SK-N-MC (cell line): ENCODE data around the gene CSF2RB.

Source experiments
- EZH2 ChIP-seq: fragments of 200-600 bp; sonication (generic); IDR thresholded peaks from one replicate; pipeline ENCODE4 v1.6.1; 2017; ENCODE audit warnings: antibody characterized with exemption
- FOXP2 ChIP-seq: optimal IDR thresholded peaks from 2 replicates; pipeline ENCODE3; 2011; ENCODE audit warnings: mild to moderate bottlenecking, moderate library complexity; ENCODE audit not compliant: insufficient read depth; ENCODE audit errors: extremely low read length, control extremely low read depth
- POLR2AphosphoS5 ChIP-seq: IDR thresholded peaks from 2 replicates; pipeline ENCODE4 v1.6.1; 2012; ENCODE audit warnings: mild to moderate bottlenecking, low read depth, low read length, borderline replicate concordance

DNA sequence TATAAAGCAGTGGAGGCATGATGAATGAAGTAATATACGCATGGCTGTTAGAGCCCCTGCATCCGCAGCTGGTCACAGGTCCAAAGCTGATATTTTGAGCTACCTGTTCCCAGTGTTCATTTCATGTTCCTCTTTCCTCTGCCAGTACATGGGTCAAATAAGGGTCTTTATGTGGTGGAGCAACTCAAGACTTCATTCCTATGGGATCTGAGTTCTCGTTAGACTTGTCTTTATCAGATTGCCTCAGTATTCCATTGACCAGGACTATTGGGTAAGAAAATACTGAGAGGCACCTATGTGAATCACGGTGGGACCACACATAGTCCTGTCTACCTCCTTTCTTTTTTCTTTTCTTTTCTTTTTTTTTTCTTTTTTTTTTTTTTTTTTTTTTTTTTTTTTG, 27.4 kb upstream of the CSF2RB start:
- TF ChIP-seq EZH2 (no peak), FOXP2 (no peak), POLR2AphosphoS5 (no peak)
